Fibroblast of skin of left quadriceps (primary cell): ENCODE data around the gene EFEMP2.

Experiments used
- DNase-seq, 2 experiments: peaks; one replicate each; pipeline ENCODE4 v3.0.0-alpha.2; 2013; ENCODE audit warnings: low read depth in 2 of 2

EFEMP2 gene

GRCh38 chr11:65872586-65873317 is at the start of gene EFEMP2:
Gene EFEMP2 (minus strand): TSS chr11:65872800. CDS start chr11:65872354, 446 bp downstream.
- no peak for DNase-seq

GRCh38 chr11:65921876-65922275 is 49.3 kb upstream of the EFEMP2 start:
- DNase-seq: no peak

- DNase-seq: no peak
Observed at GRCh38 chr11:65921033-65921555, 48.5 kb upstream of the EFEMP2 start.

- DNase-seq: no peak
Observed at GRCh38 chr11:65920372-65920802, 47.8 kb upstream of the EFEMP2 start.

- DNase-seq: no peak
Observed at GRCh38 chr11:65919573-65920371, 47.2 kb upstream of the EFEMP2 start.

GRCh38 chr11:65919141-65919572 is 46.6 kb upstream of the EFEMP2 start, which contains the start of gene DRAP1:
Gene DRAP1 (plus strand): TSS chr11:65919426. CDS start chr11:65919502, 76 bp downstream.
- peak; percentile 97 to 98 for DNase-seq

- DNase-seq: no peak
Observed at GRCh38 chr11:65918211-65919140, 45.9 kb upstream of the EFEMP2 start, which contains the start of gene C11orf68. Gene C11orf68 (minus strand): TSS chr11:65919062. CDS start chr11:65919031, 31 bp downstream.

- no peak for DNase-seq
Observed at GRCh38 chr11:65917434-65918210, 45.0 kb upstream of the EFEMP2 start.

- DNase-seq: no peak
Observed at GRCh38 chr11:65917077-65917433, 44.5 kb upstream of the EFEMP2 start.

- no peak for DNase-seq
Observed at GRCh38 chr11:65916391-65916790, 43.8 kb upstream of the EFEMP2 start.

GRCh38 chr11:65915821-65916251 is 43.2 kb upstream of the EFEMP2 start:
- peak; percentile 93 to 94 for DNase-seq

GRCh38 chr11:65915101-65915820 is 42.7 kb upstream of the EFEMP2 start:
- DNase-seq: no peak

GRCh38 chr11:65912845-65913244 is 40.2 kb upstream of the EFEMP2 start:
- no peak for DNase-seq

- DNase-seq: peak; percentile 64 to 69
Observed at GRCh38 chr11:65911682-65912568, 39.3 kb upstream of the EFEMP2 start.

GRCh38 chr11:65907878-65908277 is 35.3 kb upstream of the EFEMP2 start:
- DNase-seq: no peak

- no peak for DNase-seq
Observed at GRCh38 chr11:65906602-65907001, 34.0 kb upstream of the EFEMP2 start.

- no peak for DNase-seq
Observed at GRCh38 chr11:65903715-65904114, 31.1 kb upstream of the EFEMP2 start.

- peak in 1 of 2 experiments; percentile 56 for DNase-seq
Observed at GRCh38 chr11:65903068-65903481, 30.5 kb upstream of the EFEMP2 start.

- DNase-seq: no peak
Observed at GRCh38 chr11:65900899-65901180, 28.2 kb upstream of the EFEMP2 start.
